ENCODE results near the gene GALNTL6. TPM values are rescaled to one million over a fixed set of nuclear protein-coding genes. Genes with fewer than 3 reads are reported as not detected.

Gene GALNTL6
- total and polyA plus RNA-seq, 2 of the 4 experiments (the other 2 are of a cell fraction) = under 0.01 TPM; not detected in 1

DNA sequence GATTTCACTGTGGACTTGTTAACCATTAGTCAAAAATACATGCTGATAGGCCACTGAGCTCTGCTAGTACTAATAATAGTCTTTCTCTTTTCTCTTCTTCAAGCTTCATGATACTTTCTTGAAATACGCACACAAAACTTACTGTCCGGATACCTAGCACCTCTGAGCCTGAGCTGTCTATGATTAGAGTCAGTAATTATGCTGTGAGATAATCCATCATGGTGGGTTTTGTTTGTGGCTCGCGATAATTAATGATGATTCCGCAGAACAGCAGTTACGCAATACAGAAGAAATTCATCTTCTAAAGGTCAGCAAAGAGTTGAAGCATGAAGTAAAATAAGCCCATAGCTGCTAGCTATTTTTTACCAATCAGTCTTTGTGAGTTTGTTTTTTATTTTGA is 843.9 kb downstream of the GALNTL6 start:
- no peak overlapping the region for H3K14ac ChIP-seq (replicated peaks; ENCODE audit: low read depth, low read length)
- no peak overlapping the region for H3K4ac ChIP-seq (ENCODE audit: low read depth, low read length)
- no peak overlapping the region for H3K4me3 ChIP-seq (ENCODE audit: insufficient read depth, low read depth, low read length)
- no peaks in the 10 kb centered on the region for H3K27me3 ChIP-seq (ENCODE audit: control insufficient read depth, insufficient read depth, low read length)
- dilution Hi-C loops (cut with HindIII; ENCODE audit: low sequenced_read_pairs, unreplicated experiment) (no loop called here), in situ Hi-C loops (cut with MboI; ENCODE audit: low sequenced_read_pairs) (no loop called here), intact Hi-C loops (cut with micrococcal nuclease) (no loop called here)
- H3K18ac ChIP-seq (ENCODE audit: low read depth, low read length) = no peak overlapping the region
- TF ChIP-seq NFE2L2 (IDR thresholded peaks at IDR 0.05; ENCODE audit: low read depth, low read length) (no peak), RCOR1 (IDR thresholded peaks at IDR 0.05; ENCODE audit: insufficient replicate concordance, low read length) (no peak), CEBPB (IDR thresholded peaks at IDR 0.05; ENCODE audit: low read depth, low read length) (peak; percentile 81), BHLHE40 (IDR thresholded peaks at IDR 0.05; ENCODE audit: low read depth, low read length) (no peak), CHD1 (IDR thresholded peaks at IDR 0.05; ENCODE audit: low read depth, low read length) (no peak), MXI1 (IDR thresholded peaks at IDR 0.05; ENCODE audit: borderline replicate concordance, low read depth, low read length) (no peak)
- TF ChIP-seq, protein P1, sequence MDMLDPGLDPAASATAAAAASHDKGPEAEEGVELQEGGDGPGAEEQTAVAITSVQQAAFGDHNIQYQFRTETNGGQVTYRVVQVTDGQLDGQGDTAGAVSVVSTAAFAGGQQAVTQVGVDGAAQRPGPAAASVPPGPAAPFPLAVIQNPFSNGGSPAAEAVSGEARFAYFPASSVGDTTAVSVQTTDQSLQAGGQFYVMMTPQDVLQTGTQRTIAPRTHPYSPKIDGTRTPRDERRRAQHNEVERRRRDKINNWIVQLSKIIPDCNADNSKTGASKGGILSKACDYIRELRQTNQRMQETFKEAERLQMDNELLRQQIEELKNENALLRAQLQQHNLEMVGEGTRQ (IDR thresholded peaks at IDR 0.05; ENCODE audit: low read depth, low read length) = no peak
- TF ChIP-seq, protein P2, sequence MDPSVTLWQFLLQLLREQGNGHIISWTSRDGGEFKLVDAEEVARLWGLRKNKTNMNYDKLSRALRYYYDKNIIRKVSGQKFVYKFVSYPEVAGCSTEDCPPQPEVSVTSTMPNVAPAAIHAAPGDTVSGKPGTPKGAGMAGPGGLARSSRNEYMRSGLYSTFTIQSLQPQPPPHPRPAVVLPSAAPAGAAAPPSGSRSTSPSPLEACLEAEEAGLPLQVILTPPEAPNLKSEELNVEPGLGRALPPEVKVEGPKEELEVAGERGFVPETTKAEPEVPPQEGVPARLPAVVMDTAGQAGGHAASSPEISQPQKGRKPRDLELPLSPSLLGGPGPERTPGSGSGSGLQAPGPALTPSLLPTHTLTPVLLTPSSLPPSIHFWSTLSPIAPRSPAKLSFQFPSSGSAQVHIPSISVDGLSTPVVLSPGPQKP (IDR thresholded peaks at IDR 0.05; ENCODE audit: borderline replicate concordance, low read depth, low read length) = no peak
- H3K9ac ChIP-seq (ENCODE audit: low read depth, low read length) = no peak overlapping the region
- no peak overlapping the region for H3K56ac ChIP-seq (ENCODE audit: extremely low read depth, insufficient read depth, low read length)
- no peak overlapping the region for H4K91ac ChIP-seq (ENCODE audit: insufficient read depth, low read depth, low read length)
- no peak overlapping the region for H2BK5ac ChIP-seq (ENCODE audit: low read depth, low read length, poor library complexity, severe bottlenecking)
- no peak overlapping the region for H2AK9ac ChIP-seq (replicated peaks; ENCODE audit: low read depth, low read length, poor library complexity)
- no peaks in the 10 kb centered on the region for H3K36me3 ChIP-seq (ENCODE audit: control insufficient read depth, insufficient read depth, low read length)
- ChIA-PET POLR2A (ENCODE audit: unreplicated experiment) (no interaction called here), CTCF (no interaction called here)
- H3K9me1 ChIP-seq (ENCODE audit: insufficient read depth, low read length) = no peaks in the 10 kb centered on the region
- H2BK20ac ChIP-seq (ENCODE audit: low read depth, low read length) = no peak overlapping the region
- H4K20me1 ChIP-seq (ENCODE audit: insufficient read depth, low read length) = no peaks in the 10 kb centered on the region
- peaks cover 2% of the 10 kb centered on the region for H3K9me3 ChIP-seq (ENCODE audit: control insufficient read depth, insufficient read depth, low read length)
- no peaks in the 10 kb centered on the region for H3K4me1 ChIP-seq (ENCODE audit: control insufficient read depth, insufficient read depth, low read length)
- no peak overlapping the region for H4K5ac ChIP-seq (ENCODE audit: low read depth, low read length)
- H3K23ac ChIP-seq (ENCODE audit: low read depth, low read length) = no peak overlapping the region
- H4K8ac ChIP-seq (ENCODE audit: low read depth in 2 of 2, low read length in 2 of 2) = no peak overlapping the region
- no peak overlapping the region for H2BK15ac ChIP-seq (ENCODE audit: low read depth, low read length)
- no peak overlapping the region for H3K27ac ChIP-seq (ENCODE audit: insufficient read depth, low read length)
- no CpG with 5 or more reads among the region's 6 CpGs for WGBS, 2 experiments (ENCODE audit: extremely low coverage in 2 of 2, insufficient read length in 1 of 2)
- DNase-seq = no peak
- H2AK5ac ChIP-seq (ENCODE audit: low read depth, low read length) = no peak overlapping the region
- no peaks in the 10 kb centered on the region for H3K79me1 ChIP-seq (ENCODE audit: low read depth in 1 of 2, low read length in 2 of 2)
- no peak overlapping the region for H2BK120ac ChIP-seq (ENCODE audit: low read depth, low read length)
- H3K4me2 ChIP-seq (ENCODE audit: low read depth, low read length) = no peak overlapping the region
- no TSS peak for BruUV-seq (replicated peaks)
- ATAC-seq (ENCODE audit: low read depth) = no peak
- no peak overlapping the region for H2AFZ ChIP-seq (replicated peaks; ENCODE audit: low read length, poor library complexity)
